Measurements from ENCODE around the gene SEC24B. TPM values are rescaled to one million over a fixed set of nuclear protein-coding genes. Genes with fewer than 3 reads are reported as not detected.
"Not testable (repeated sequence)": the region's sequence is repeated elsewhere in the genome, so short reads cannot be mapped to it uniquely, and the experiment has no call there.

Gene SEC24B
- total and polyA plus RNA-seq, 2 experiments from 2014 or later: 9.4 to 32.8 TPM

DNA sequence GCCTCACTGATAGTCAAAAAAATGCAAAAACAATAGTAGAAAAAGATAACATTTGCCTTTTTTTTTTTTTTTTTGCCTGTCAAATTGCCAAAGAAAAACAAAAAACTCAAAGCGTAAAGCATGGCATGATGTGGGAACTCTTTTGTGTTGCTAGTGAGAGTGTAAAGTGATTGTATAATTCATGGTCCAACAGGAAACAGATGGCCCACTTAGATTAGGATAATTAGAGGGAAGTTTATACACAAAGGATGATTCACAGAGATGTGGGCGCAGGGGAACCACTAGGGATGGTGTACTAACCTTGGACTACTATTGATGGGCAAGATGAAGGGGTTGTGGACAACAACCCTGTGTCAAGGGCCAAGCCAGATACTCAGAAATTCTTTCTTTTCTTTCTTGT lies 142.8 kb downstream of the SEC24B start:
- no peaks in the 10 kb centered on the region for H3K9me2 ChIP-seq (ENCODE audit: insufficient read depth)
- no peak for ATAC-seq
- no peak overlapping the region for H3K4me3 ChIP-seq
- H3K4me1 Mint-ChIP-seq: no peaks in the 10 kb centered on the region
- H3K27me3 ChIP-seq (ENCODE audit: insufficient read depth): no peaks in the 10 kb centered on the region
- peaks cover 10% of the 10 kb centered on the region for H3K9me3 Mint-ChIP-seq
- H3K36me3 ChIP-seq (ENCODE audit: insufficient read depth): no peaks in the 10 kb centered on the region
- no peak for TF ChIP-seq STAT1 (IDR thresholded peaks at IDR 0.05; ENCODE audit: unreplicated experiment)
- no peak overlapping the region for H3K4me3 Mint-ChIP-seq
- no peak overlapping the region for H3K27ac Mint-ChIP-seq
- H3K4me1 ChIP-seq (ENCODE audit: insufficient read depth): no peaks in the 10 kb centered on the region
- no peaks in the 10 kb centered on the region for H4K20me1 ChIP-seq (replicated peaks; ENCODE audit: insufficient read depth)
- no peaks in the 10 kb centered on the region for H3F3A ChIP-seq (replicated peaks; ENCODE audit: low read depth)
- peaks cover 10% of the 10 kb centered on the region for H3K79me2 ChIP-seq (replicated peaks; ENCODE audit: insufficient read depth)
- no peak overlapping the region for H2AFZ ChIP-seq
- H3K27me3 Mint-ChIP-seq (ENCODE audit: insufficient read depth, low read depth, poor library complexity): peaks cover 2% of the 10 kb centered on the region
- no peak overlapping the region for H3K4me2 ChIP-seq
- DNase-seq (ENCODE audit: low spot score): no peak
- H3K27ac ChIP-seq (ENCODE audit: low read depth): no peak overlapping the region
- peaks cover 8% of the 10 kb centered on the region; the same call in 1 of the 3 replicates for H3K36me3 Mint-ChIP-seq (ENCODE audit: low read depth)

DNA sequence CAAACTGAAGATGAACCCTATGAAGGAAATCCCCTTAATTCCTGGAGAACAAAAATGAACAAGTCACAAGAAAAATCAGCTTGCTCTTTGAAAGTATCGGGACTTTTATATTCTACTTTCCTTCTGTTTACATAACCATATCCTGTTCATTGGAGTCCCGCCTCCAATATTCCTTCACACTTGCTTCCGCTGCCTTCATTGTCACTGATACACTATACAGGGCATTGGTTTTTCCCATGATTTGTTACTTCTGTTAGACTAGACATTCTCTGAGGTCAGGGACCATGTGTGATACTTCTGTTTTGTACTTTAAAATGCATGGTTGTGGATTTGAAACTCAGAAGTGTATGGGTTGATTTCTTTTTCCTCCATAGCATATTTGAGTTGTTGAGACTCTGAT lies 145.2 kb downstream of the SEC24B start:
- Histone ChIP-seq H3K79me2 (replicated peaks; ENCODE audit: insufficient read depth) (peaks cover 6% of the 10 kb centered on the region), H3K4me1 (ENCODE audit: insufficient read depth) (no peaks in the 10 kb centered on the region), H4K20me1 (replicated peaks; ENCODE audit: insufficient read depth) (no peaks in the 10 kb centered on the region), H2AFZ (no peak overlapping the region), H3K9me2 (ENCODE audit: insufficient read depth) (no peaks in the 10 kb centered on the region), H3K4me3 (no peak overlapping the region), H3K4me2 (no peak overlapping the region), H3K27me3 (ENCODE audit: insufficient read depth) (no peaks in the 10 kb centered on the region), H3F3A (replicated peaks; ENCODE audit: low read depth) (no peaks in the 10 kb centered on the region), H3K27ac (ENCODE audit: low read depth) (no peak overlapping the region), H3K36me3 (ENCODE audit: insufficient read depth) (no peaks in the 10 kb centered on the region)
- no peak for ATAC-seq
- peaks cover 21% of the 10 kb centered on the region; the same call in 2 of the 3 replicates for H3K36me3 Mint-ChIP-seq (ENCODE audit: low read depth)
- H3K27me3 Mint-ChIP-seq (ENCODE audit: insufficient read depth, low read depth, poor library complexity): peaks cover 2% of the 10 kb centered on the region
- H3K9me3 Mint-ChIP-seq: peaks cover 33% of the 10 kb centered on the region
- no peak for TF ChIP-seq ZNF114 (CRISPR knock-in tag; IDR thresholded peaks at IDR 0.05)
- no peak for TF ChIP-seq CREB1 (CRISPR knock-in tag; IDR thresholded peaks at IDR 0.05; ENCODE audit: low read depth)
- no peak for TF ChIP-seq POLR2AphosphoS5 (IDR thresholded peaks at IDR 0.05; ENCODE audit: low read depth)
- no peak for TF ChIP-seq JUNB (IDR thresholded peaks at IDR 0.05; ENCODE audit: unreplicated experiment)
- TF ChIP-seq NANOG (IDR thresholded peaks at IDR 0.05; ENCODE audit: borderline replicate concordance): no peak
- no peak for TF ChIP-seq EZH2phosphoT487 (IDR thresholded peaks at IDR 0.05; ENCODE audit: unreplicated experiment)
- no peak for TF ChIP-seq STAT1 (IDR thresholded peaks at IDR 0.05; ENCODE audit: unreplicated experiment)
- TF ChIP-seq, protein P1, sequence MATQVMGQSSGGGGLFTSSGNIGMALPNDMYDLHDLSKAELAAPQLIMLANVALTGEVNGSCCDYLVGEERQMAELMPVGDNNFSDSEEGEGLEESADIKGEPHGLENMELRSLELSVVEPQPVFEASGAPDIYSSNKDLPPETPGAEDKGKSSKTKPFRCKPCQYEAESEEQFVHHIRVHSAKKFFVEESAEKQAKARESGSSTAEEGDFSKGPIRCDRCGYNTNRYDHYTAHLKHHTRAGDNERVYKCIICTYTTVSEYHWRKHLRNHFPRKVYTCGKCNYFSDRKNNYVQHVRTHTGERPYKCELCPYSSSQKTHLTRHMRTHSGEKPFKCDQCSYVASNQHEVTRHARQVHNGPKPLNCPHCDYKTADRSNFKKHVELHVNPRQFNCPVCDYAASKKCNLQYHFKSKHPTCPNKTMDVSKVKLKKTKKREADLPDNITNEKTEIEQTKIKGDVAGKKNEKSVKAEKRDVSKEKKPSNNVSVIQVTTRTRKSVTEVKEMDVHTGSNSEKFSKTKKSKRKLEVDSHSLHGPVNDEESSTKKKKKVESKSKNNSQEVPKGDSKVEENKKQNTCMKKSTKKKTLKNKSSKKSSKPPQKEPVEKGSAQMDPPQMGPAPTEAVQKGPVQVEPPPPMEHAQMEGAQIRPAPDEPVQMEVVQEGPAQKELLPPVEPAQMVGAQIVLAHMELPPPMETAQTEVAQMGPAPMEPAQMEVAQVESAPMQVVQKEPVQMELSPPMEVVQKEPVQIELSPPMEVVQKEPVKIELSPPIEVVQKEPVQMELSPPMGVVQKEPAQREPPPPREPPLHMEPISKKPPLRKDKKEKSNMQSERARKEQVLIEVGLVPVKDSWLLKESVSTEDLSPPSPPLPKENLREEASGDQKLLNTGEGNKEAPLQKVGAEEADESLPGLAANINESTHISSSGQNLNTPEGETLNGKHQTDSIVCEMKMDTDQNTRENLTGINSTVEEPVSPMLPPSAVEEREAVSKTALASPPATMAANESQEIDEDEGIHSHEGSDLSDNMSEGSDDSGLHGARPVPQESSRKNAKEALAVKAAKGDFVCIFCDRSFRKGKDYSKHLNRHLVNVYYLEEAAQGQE (IDR thresholded peaks at IDR 0.05; ENCODE audit: unreplicated experiment): no peak
- TF ChIP-seq, protein P2, sequence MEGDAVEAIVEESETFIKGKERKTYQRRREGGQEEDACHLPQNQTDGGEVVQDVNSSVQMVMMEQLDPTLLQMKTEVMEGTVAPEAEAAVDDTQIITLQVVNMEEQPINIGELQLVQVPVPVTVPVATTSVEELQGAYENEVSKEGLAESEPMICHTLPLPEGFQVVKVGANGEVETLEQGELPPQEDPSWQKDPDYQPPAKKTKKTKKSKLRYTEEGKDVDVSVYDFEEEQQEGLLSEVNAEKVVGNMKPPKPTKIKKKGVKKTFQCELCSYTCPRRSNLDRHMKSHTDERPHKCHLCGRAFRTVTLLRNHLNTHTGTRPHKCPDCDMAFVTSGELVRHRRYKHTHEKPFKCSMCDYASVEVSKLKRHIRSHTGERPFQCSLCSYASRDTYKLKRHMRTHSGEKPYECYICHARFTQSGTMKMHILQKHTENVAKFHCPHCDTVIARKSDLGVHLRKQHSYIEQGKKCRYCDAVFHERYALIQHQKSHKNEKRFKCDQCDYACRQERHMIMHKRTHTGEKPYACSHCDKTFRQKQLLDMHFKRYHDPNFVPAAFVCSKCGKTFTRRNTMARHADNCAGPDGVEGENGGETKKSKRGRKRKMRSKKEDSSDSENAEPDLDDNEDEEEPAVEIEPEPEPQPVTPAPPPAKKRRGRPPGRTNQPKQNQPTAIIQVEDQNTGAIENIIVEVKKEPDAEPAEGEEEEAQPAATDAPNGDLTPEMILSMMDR (conservative IDR thresholded peaks at IDR 0.05; ENCODE audit: low read depth in 2 of 2): no peak
- no peak overlapping the region for H3K27ac Mint-ChIP-seq
- DNase-seq (ENCODE audit: low spot score): no peak
- H3K4me3 Mint-ChIP-seq: no peak overlapping the region
- H3K4me1 Mint-ChIP-seq: no peaks in the 10 kb centered on the region

DNA sequence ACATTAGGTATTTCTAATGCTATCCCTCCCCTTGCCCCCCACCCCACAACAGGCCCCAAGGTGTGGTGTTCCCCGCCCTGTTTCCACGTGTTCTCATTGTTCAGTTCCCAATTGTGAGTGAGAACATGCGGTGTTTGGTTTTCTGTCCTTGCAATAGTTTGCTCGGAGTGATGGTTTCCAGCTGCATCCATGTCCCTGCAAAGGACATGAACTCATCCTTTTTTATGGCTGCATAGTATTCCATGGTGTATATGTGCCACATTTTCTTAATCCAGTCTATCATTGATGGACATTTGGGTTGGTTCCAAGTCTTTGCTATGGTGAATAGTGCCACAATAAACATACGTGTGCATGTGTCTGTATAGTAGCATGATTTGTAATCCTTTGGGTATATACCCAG lies 146.4 kb downstream of the SEC24B start:
- H3K27me3 Mint-ChIP-seq (ENCODE audit: insufficient read depth, low read depth, poor library complexity); H3K36me3 ChIP-seq (ENCODE audit: insufficient read depth); H3F3A ChIP-seq (replicated peaks; ENCODE audit: low read depth); H4K20me1 ChIP-seq (replicated peaks; ENCODE audit: insufficient read depth); H3K9me2 ChIP-seq (ENCODE audit: insufficient read depth); H3K4me1 Mint-ChIP-seq; DNase-seq (ENCODE audit: low spot score); H3K4me2 ChIP-seq; ATAC-seq; H3K4me3 Mint-ChIP-seq; H3K27ac Mint-ChIP-seq; H3K27me3 ChIP-seq (ENCODE audit: insufficient read depth); H3K4me3 ChIP-seq; H2AFZ ChIP-seq; H3K4me1 ChIP-seq (ENCODE audit: insufficient read depth); H3K27ac ChIP-seq (ENCODE audit: low read depth): not testable (repeated sequence)
- Mint-ChIP-seq H3K9me3 (peaks cover 33% of the 10 kb centered on the region), H3K36me3 (ENCODE audit: low read depth) (peaks cover 21% of the 10 kb centered on the region; the same call in 2 of the 3 replicates)
- peaks cover 14% of the 10 kb centered on the region for H3K79me2 ChIP-seq (replicated peaks; ENCODE audit: insufficient read depth)

Measured in GM23338 (cell line).